ENCODE data around the gene AADACL4.

Gene AADACL4

GRCh38 chr1:12620931-12621330, 23.0 kb upstream of the AADACL4 start:
- H3K4me3 ChIP-seq (ENCODE audit: low read length): no peak overlapping the region

GRCh38 chr1:12621346-12622335, 22.2 kb upstream of the AADACL4 start:
- TF ChIP-seq CTCF (conservative IDR thresholded peaks at IDR 0.05; ENCODE audit: low read length): no peak
- H3K4me3 ChIP-seq (ENCODE audit: low read length): no peak overlapping the region
- DNase-seq (ENCODE audit: low read depth): no peak

More at GRCh38 chr1:12620931-12621330, 23.0 kb upstream of the AADACL4 start:
- no peak for TF ChIP-seq CTCF (conservative IDR thresholded peaks at IDR 0.05; ENCODE audit: low read length)
- no peak for DNase-seq (ENCODE audit: low read depth)

GRCh38 chr1:12622506-12622905, 21.4 kb upstream of the AADACL4 start:
- no peak for DNase-seq (ENCODE audit: low read depth)
- TF ChIP-seq CTCF (conservative IDR thresholded peaks at IDR 0.05; ENCODE audit: low read length): no peak
- H3K4me3 ChIP-seq (ENCODE audit: low read length): no peak overlapping the region

- no peak for DNase-seq (ENCODE audit: low read depth)
- H3K4me3 ChIP-seq (ENCODE audit: low read length): no peak overlapping the region
- TF ChIP-seq CTCF (conservative IDR thresholded peaks at IDR 0.05; ENCODE audit: low read length): no peak
Measured at GRCh38 chr1:12625276-12625675, 18.6 kb upstream of the AADACL4 start.

- no peak for TF ChIP-seq CTCF (conservative IDR thresholded peaks at IDR 0.05; ENCODE audit: low read length)
- H3K4me3 ChIP-seq (ENCODE audit: low read length): no peak overlapping the region
- no peak for DNase-seq (ENCODE audit: low read depth)
Measured at GRCh38 chr1:12626888-12627287, 17.0 kb upstream of the AADACL4 start.

GRCh38 chr1:12627296-12627695, 16.6 kb upstream of the AADACL4 start:
- no peak overlapping the region for H3K4me3 ChIP-seq (ENCODE audit: low read length)
- TF ChIP-seq CTCF (conservative IDR thresholded peaks at IDR 0.05; ENCODE audit: low read length): no peak

GRCh38 chr1:12629511-12629956, 14.4 kb upstream of the AADACL4 start:
- no peak for TF ChIP-seq CTCF (conservative IDR thresholded peaks at IDR 0.05; ENCODE audit: low read length)
- no peak for DNase-seq (ENCODE audit: low read depth)
- no peak overlapping the region for H3K4me3 ChIP-seq (ENCODE audit: low read length)

More at GRCh38 chr1:12627296-12627695, 16.6 kb upstream of the AADACL4 start:
- no peak for DNase-seq (ENCODE audit: low read depth)
